Measurements from ENCODE around the gene ERCC2.

Gene ERCC2

DNA sequence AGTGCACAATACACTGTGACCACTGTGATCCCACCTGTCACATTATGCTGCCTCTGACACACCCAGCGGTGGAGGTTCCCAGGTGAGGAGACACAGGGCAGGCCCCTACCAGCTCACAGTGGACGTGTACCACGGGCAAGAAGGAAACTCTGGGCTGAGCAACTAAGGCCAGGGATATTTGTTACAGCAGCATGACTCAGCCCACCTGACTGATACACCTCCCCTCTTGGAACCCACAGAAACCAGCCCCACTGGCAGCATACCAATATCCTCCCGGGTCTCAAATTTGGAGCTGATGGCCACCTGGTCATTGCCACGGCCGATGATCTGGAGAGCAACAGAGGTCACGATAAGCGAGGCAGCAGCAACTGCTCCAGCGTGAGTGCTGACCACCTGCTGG, 15.0 kb downstream of the ERCC2 start:
- Histone ChIP-seq H2AK5ac (ENCODE audit: low read length, severe bottlenecking) (no peak overlapping the region), H3K4me2 (ENCODE audit: low read length, poor library complexity, severe bottlenecking) (no peak overlapping the region), H3K36me3 (ENCODE audit: control insufficient read depth in 1 of 2, insufficient read depth in 2 of 2, low read depth in 1 of 2, low read length in 2 of 2) (peaks cover 84 to 91% of the 10 kb centered on the region in 2 experiments), H2BK5ac (ENCODE audit: low read depth, low read length, poor library complexity, severe bottlenecking) (no peak overlapping the region), H4K91ac (ENCODE audit: low read length) (no peak overlapping the region), H2BK15ac (ENCODE audit: low read depth, poor library complexity, severe bottlenecking) (no peak overlapping the region), H3K18ac (ENCODE audit: low read depth in 1 of 2, low read length in 2 of 2) (no peak overlapping the region), H3K14ac (ENCODE audit: low read length in 2 of 2) (no peak overlapping the region), H3K9me3 (ENCODE audit: control insufficient read depth, low read length) (no peaks in the 10 kb centered on the region), H3K27ac (ENCODE audit: low read length, poor library complexity, severe bottlenecking) (no peak overlapping the region), H4K8ac (ENCODE audit: low read length) (no peak overlapping the region), H3K4me1 (ENCODE audit: control insufficient read depth, insufficient read depth, low read depth, low read length) (no peaks in the 10 kb centered on the region), H2AFZ (ENCODE audit: low read depth, low read length) (no peak overlapping the region), H2BK12ac (ENCODE audit: low read length in 2 of 2) (no peak overlapping the region), H3K27me3 (ENCODE audit: control insufficient read depth in 1 of 2, insufficient read depth in 1 of 2, low read length in 2 of 2) (no peaks in the 10 kb centered on the region), H3K23ac (ENCODE audit: low read length in 2 of 2) (no peak overlapping the region), H2BK120ac (ENCODE audit: low read depth, low read length) (no peak overlapping the region), H3K9ac (ENCODE audit: low read length) (no peak overlapping the region), H3K79me1 (replicated peaks; ENCODE audit: low read length, poor library complexity, severe bottlenecking) (peaks cover 24% of the 10 kb centered on the region), H3K4ac (ENCODE audit: low read depth in 1 of 2, low read length in 2 of 2) (no peak overlapping the region), H3K4me3 (ENCODE audit: insufficient read depth in 1 of 2, low read depth in 1 of 2, low read length in 2 of 2) (no peak overlapping the region)
- DNase-seq = no peak
- WGBS = 99% methylated on average over 9 of the region's 9 CpGs

DNA sequence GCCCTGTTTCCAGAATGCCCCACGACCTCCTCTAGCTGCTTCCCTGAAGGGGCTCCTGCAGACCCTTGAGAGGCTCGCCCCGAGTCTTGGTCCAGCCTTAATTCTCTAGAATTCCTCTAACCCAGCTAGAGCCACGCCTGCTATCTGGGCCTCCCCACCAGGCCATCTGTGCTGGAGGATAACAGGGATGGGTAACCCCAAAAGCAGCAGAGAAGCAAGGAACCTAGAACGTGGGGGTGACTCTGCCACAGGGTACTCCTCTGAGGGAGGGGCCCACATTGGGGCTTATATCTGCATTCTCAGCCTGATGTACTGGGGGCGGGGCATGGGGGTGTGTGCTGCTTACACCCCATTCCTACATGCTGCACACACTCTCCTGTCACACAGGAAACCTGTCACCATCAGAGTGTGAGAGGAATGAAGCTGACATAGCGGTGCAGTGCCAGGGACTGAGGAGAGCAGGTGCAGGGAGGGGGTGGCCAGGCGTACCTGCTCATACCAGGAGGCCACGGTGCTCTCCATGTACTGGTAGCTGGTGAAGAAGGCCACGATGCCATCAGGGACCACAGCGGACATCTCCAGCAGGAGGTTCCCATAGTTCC, 16.0 kb downstream of the ERCC2 start:
- WGBS = 98% methylated on average over 11 of the region's 11 CpGs

DNA sequence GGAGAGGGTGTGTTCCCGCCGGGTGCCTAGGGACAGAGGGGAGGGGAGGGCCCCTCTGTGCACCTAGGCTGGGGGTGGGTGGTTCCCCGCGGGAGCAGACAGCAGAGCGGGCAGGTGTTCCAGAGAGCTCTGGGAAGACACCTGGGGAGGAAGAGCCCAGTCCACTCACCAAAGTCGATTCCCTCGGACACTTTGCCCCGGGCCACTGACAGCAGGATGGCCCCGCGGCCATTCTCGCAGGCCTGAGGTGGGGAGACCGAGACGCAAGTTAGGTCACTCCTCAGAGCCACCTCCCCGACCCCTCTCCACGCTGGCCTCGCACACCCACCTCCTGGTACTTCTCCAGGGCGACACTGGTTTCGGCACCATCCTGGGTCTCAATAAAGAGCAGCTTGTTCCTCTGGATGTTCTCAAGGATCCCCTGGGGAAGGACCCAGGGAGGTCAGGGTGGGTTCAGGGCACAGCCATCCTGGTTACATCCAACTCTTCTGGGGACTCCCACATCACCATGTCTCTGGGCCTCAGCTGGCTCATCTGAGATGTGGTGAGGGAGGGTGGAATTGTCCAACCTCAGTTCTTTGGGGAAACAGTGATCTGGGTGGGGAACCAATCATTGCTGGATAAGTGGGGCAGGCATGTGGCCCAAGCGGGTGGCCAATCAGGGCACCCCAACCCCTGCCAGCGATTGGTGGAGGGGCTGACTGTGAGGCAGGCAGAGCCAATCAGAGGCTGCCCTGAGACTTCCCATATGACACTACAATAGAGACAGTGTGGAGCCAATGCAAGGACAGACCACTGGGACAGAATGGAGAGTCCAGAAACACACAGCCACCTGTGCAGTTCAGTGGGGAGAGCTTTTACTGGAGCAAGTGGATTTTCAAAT, 17.2 kb downstream of the ERCC2 start:
- no peak overlapping the region for H2AK5ac ChIP-seq (ENCODE audit: low read length, severe bottlenecking)
- H3K4me1 ChIP-seq (ENCODE audit: control insufficient read depth, insufficient read depth, low read depth, low read length) = peaks cover 6% of the 10 kb centered on the region
- H4K91ac ChIP-seq (ENCODE audit: low read length) = no peak overlapping the region
- no peak overlapping the region for H3K4me2 ChIP-seq (ENCODE audit: low read length, poor library complexity, severe bottlenecking)
- H2BK12ac ChIP-seq (ENCODE audit: low read length in 2 of 2) = no peak overlapping the region
- no peak overlapping the region for H2AFZ ChIP-seq (ENCODE audit: low read depth, low read length)
- H3K27ac ChIP-seq (ENCODE audit: low read length, poor library complexity, severe bottlenecking) = no peak overlapping the region
- no peak overlapping the region for H2BK5ac ChIP-seq (ENCODE audit: low read depth, low read length, poor library complexity, severe bottlenecking)
- H2BK15ac ChIP-seq (ENCODE audit: low read depth, poor library complexity, severe bottlenecking) = no peak overlapping the region
- no peak overlapping the region for H3K23ac ChIP-seq (ENCODE audit: low read length in 2 of 2)
- no peaks in the 10 kb centered on the region for H3K27me3 ChIP-seq (ENCODE audit: control insufficient read depth in 1 of 2, insufficient read depth in 1 of 2, low read length in 2 of 2)
- no peak overlapping the region for H2BK120ac ChIP-seq (ENCODE audit: low read depth, low read length)
- no peak overlapping the region for H3K4me3 ChIP-seq (ENCODE audit: insufficient read depth in 1 of 2, low read depth in 1 of 2, low read length in 2 of 2)
- H3K14ac ChIP-seq (ENCODE audit: low read length in 2 of 2) = no peak overlapping the region
- peaks cover 17% of the 10 kb centered on the region for H3K79me1 ChIP-seq (replicated peaks; ENCODE audit: low read length, poor library complexity, severe bottlenecking)
- 98% methylated on average over 19 of the region's 20 CpGs for WGBS
- no peak overlapping the region for H3K4ac ChIP-seq (ENCODE audit: low read depth in 1 of 2, low read length in 2 of 2)
- no peak for DNase-seq
- no peaks in the 10 kb centered on the region for H3K9me3 ChIP-seq (ENCODE audit: control insufficient read depth, low read length)
- H4K8ac ChIP-seq (ENCODE audit: low read length) = no peak overlapping the region
- no peak overlapping the region for H3K18ac ChIP-seq (ENCODE audit: low read depth in 1 of 2, low read length in 2 of 2)
- H3K36me3 ChIP-seq (ENCODE audit: control insufficient read depth in 1 of 2, insufficient read depth in 2 of 2, low read depth in 1 of 2, low read length in 2 of 2) = peaks cover 69 to 89% of the 10 kb centered on the region in 2 experiments
- H3K9ac ChIP-seq (ENCODE audit: low read length) = no peak overlapping the region

More for the DNA sequence above, 16.0 kb downstream of the ERCC2 start:
- DNase-seq = no peak
- no peak overlapping the region for H3K23ac ChIP-seq (ENCODE audit: low read length in 2 of 2)
- peaks cover 22% of the 10 kb centered on the region for H3K79me1 ChIP-seq (replicated peaks; ENCODE audit: low read length, poor library complexity, severe bottlenecking)
- no peaks in the 10 kb centered on the region for H3K9me3 ChIP-seq (ENCODE audit: control insufficient read depth, low read length)
- H3K4me3 ChIP-seq (ENCODE audit: insufficient read depth in 1 of 2, low read depth in 1 of 2, low read length in 2 of 2) = no peak overlapping the region
- no peak overlapping the region for H4K91ac ChIP-seq (ENCODE audit: low read length)
- no peak overlapping the region for H3K14ac ChIP-seq (ENCODE audit: low read length in 2 of 2)
- H3K4me2 ChIP-seq (ENCODE audit: low read length, poor library complexity, severe bottlenecking) = no peak overlapping the region
- no peak overlapping the region for H2BK15ac ChIP-seq (ENCODE audit: low read depth, poor library complexity, severe bottlenecking)
- H2BK120ac ChIP-seq (ENCODE audit: low read depth, low read length) = no peak overlapping the region
- H3K9ac ChIP-seq (ENCODE audit: low read length) = no peak overlapping the region
- H3K4ac ChIP-seq (ENCODE audit: low read depth in 1 of 2, low read length in 2 of 2) = no peak overlapping the region
- no peak overlapping the region for H2BK12ac ChIP-seq (ENCODE audit: low read length in 2 of 2)
- no peaks in the 10 kb centered on the region for H3K27me3 ChIP-seq (ENCODE audit: control insufficient read depth in 1 of 2, insufficient read depth in 1 of 2, low read length in 2 of 2)
- H2BK5ac ChIP-seq (ENCODE audit: low read depth, low read length, poor library complexity, severe bottlenecking) = no peak overlapping the region
- no peak overlapping the region for H3K27ac ChIP-seq (ENCODE audit: low read length, poor library complexity, severe bottlenecking)
- peaks cover 80 to 96% of the 10 kb centered on the region in 2 experiments for H3K36me3 ChIP-seq (ENCODE audit: control insufficient read depth in 1 of 2, insufficient read depth in 2 of 2, low read depth in 1 of 2, low read length in 2 of 2)
- H4K8ac ChIP-seq (ENCODE audit: low read length) = no peak overlapping the region
- no peaks in the 10 kb centered on the region for H3K4me1 ChIP-seq (ENCODE audit: control insufficient read depth, insufficient read depth, low read depth, low read length)
- H2AFZ ChIP-seq (ENCODE audit: low read depth, low read length) = no peak overlapping the region
- H2AK5ac ChIP-seq (ENCODE audit: low read length, severe bottlenecking) = no peak overlapping the region
- no peak overlapping the region for H3K18ac ChIP-seq (ENCODE audit: low read depth in 1 of 2, low read length in 2 of 2)

DNA sequence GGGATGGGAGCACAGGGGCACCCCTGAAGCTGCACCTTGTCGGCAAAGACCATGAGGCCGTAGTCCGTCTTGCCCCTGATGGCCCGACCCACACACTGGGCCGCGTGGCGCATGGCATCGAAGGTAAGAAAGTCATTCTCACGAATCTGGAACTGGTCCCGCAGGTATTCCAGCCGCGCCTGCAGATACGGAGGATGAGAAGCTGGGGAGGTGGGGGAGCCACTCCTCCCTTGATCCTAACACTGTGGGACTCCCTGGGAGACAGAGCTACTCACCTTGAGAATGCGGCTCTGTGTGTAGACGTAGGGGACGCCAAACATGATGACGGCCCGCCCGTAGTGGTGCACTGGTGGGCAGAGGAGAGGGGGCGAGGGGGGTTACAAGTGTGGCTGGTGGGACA, 17.9 kb downstream of the ERCC2 start:
- no peak overlapping the region for H3K4me2 ChIP-seq (ENCODE audit: low read length, poor library complexity, severe bottlenecking)
- no peak overlapping the region for H4K91ac ChIP-seq (ENCODE audit: low read length)
- H2BK12ac ChIP-seq (ENCODE audit: low read length in 2 of 2) = no peak overlapping the region
- no peak overlapping the region for H3K4ac ChIP-seq (ENCODE audit: low read depth in 1 of 2, low read length in 2 of 2)
- no peak overlapping the region for H3K23ac ChIP-seq (ENCODE audit: low read length in 2 of 2)
- no peak overlapping the region for H2AFZ ChIP-seq (ENCODE audit: low read depth, low read length)
- no peak overlapping the region for H3K27ac ChIP-seq (ENCODE audit: low read length, poor library complexity, severe bottlenecking)
- no peak for DNase-seq
- H3K9me3 ChIP-seq (ENCODE audit: control insufficient read depth, low read length) = no peaks in the 10 kb centered on the region
- peaks cover 6% of the 10 kb centered on the region for H3K4me1 ChIP-seq (ENCODE audit: control insufficient read depth, insufficient read depth, low read depth, low read length)
- no peak overlapping the region for H2BK15ac ChIP-seq (ENCODE audit: low read depth, poor library complexity, severe bottlenecking)
- H2BK5ac ChIP-seq (ENCODE audit: low read depth, low read length, poor library complexity, severe bottlenecking) = no peak overlapping the region
- H3K9ac ChIP-seq (ENCODE audit: low read length) = no peak overlapping the region
- no peak overlapping the region for H3K4me3 ChIP-seq (ENCODE audit: insufficient read depth in 1 of 2, low read depth in 1 of 2, low read length in 2 of 2)
- no peak overlapping the region for H3K14ac ChIP-seq (ENCODE audit: low read length in 2 of 2)
- H4K8ac ChIP-seq (ENCODE audit: low read length) = no peak overlapping the region
- no peak overlapping the region for H2AK5ac ChIP-seq (ENCODE audit: low read length, severe bottlenecking)
- no peak overlapping the region for H3K18ac ChIP-seq (ENCODE audit: low read depth in 1 of 2, low read length in 2 of 2)
- peaks cover 67 to 83% of the 10 kb centered on the region in 2 experiments for H3K36me3 ChIP-seq (ENCODE audit: control insufficient read depth in 1 of 2, insufficient read depth in 2 of 2, low read depth in 1 of 2, low read length in 2 of 2)
- no peak overlapping the region for H2BK120ac ChIP-seq (ENCODE audit: low read depth, low read length)
- H3K79me1 ChIP-seq (replicated peaks; ENCODE audit: low read length, poor library complexity, severe bottlenecking) = peaks cover 14% of the 10 kb centered on the region
- WGBS = 96% methylated on average over 20 of the region's 20 CpGs
- no peaks in the 10 kb centered on the region for H3K27me3 ChIP-seq (ENCODE audit: control insufficient read depth in 1 of 2, insufficient read depth in 1 of 2, low read length in 2 of 2)

All from mesenchymal stem cell (in vitro differentiated cells and primary cell).